Activated T-cell treated with anti-CD3 and anti-CD28 coated beads for 48 hours (primary cell): ENCODE measurements around the gene ATRN.
"Not testable (repeated sequence)": the region's sequence is repeated elsewhere in the genome, so short reads cannot be mapped to it uniquely, and the experiment has no call there.

Source experiments
- DNase-seq: peaks from one replicate; pipeline ENCODE4 v3.0.0-alpha.2; 2020; ENCODE audit warnings: low read depth

ATRN gene

GRCh38 chr20:3515379-3516170 lies 44.8 kb downstream of the ATRN start:
- DNase-seq: no peak

GRCh38 chr20:3521852-3522740 lies 51.3 kb downstream of the ATRN start:
- DNase-seq: no peak

- DNase-seq: not testable (repeated sequence)
Measured at GRCh38 chr20:3524696-3525095, 53.9 kb downstream of the ATRN start.

GRCh38 chr20:3532089-3532615 lies 61.3 kb downstream of the ATRN start:
- DNase-seq: no peak

GRCh38 chr20:3537733-3538132 lies 66.9 kb downstream of the ATRN start:
- DNase-seq: not testable (repeated sequence)

GRCh38 chr20:3539311-3540107 lies 68.7 kb downstream of the ATRN start:
- no peak for DNase-seq

- no peak for DNase-seq
Measured at GRCh38 chr20:3541887-3542721, 71.3 kb downstream of the ATRN start.

- DNase-seq: no peak
Measured at GRCh38 chr20:3543901-3544507, 73.2 kb downstream of the ATRN start.

- no peak for DNase-seq
Measured at GRCh38 chr20:3545401-3545925, 74.6 kb downstream of the ATRN start.

- DNase-seq: no peak
Measured at GRCh38 chr20:3547906-3548305, 77.1 kb downstream of the ATRN start.

GRCh38 chr20:3550837-3551236 lies 80.0 kb downstream of the ATRN start:
- DNase-seq: no peak

- DNase-seq: no peak
Measured at GRCh38 chr20:3551681-3552434, 81.0 kb downstream of the ATRN start.

- DNase-seq: no peak
Measured at GRCh38 chr20:3553663-3554062, 82.8 kb downstream of the ATRN start.

GRCh38 chr20:3557237-3557785 lies 86.5 kb downstream of the ATRN start:
- no peak for DNase-seq

- DNase-seq: no peak
Measured at GRCh38 chr20:3559231-3559630, 88.4 kb downstream of the ATRN start.

GRCh38 chr20:3559637-3560036 lies 88.8 kb downstream of the ATRN start:
- no peak for DNase-seq

- no peak for DNase-seq
Measured at GRCh38 chr20:3560162-3560561, 89.3 kb downstream of the ATRN start.

- no peak for DNase-seq
Measured at GRCh38 chr20:3560578-3560977, 89.8 kb downstream of the ATRN start.

- DNase-seq: no peak
Measured at GRCh38 chr20:3563133-3563532, 92.3 kb downstream of the ATRN start.
